ENCODE results near the gene PDE4C. TPM values are rescaled to one million over a fixed set of nuclear protein-coding genes. Genes with fewer than 3 reads are reported as not detected.

The PDE4C gene
- polyA plus RNA-seq, 6 donors from 2014 or later, result not detected

- Mint-ChIP-seq H3K4me3 (peak overlapping the region in 2 of 8 donors; percentile 47 to 58), H3K9me3 (no peaks in the 10 kb centered on the region), H3K4me1 (peaks cover 28 to 32% (median 31%) of the 10 kb centered on the region in 3 donors), H3K27ac (peak overlapping the region in 3 of 6 donors; percentile 12 to 56 (median 17)), H3K27me3 (no peaks in the 10 kb centered on the region), H3K36me3 (peaks cover 0 to 11% of the 10 kb centered on the region in 2 donors)
- no peak for DNase-seq
- no peak for ATAC-seq (ENCODE audit: low read depth in 2 of 2)
Observed at GRCh38 chr19:18198374-18198773, 27.9 kb downstream of the PDE4C start.

- Mint-ChIP-seq H3K4me1 (peaks cover 26 to 30% (median 28%) of the 10 kb centered on the region in 3 donors), H3K9me3 (no peaks in the 10 kb centered on the region), H3K27me3 (no peaks in the 10 kb centered on the region), H3K27ac (peak overlapping the region in 2 of 6 donors; percentile 56 to 88), H3K36me3 (peaks cover 0 to 11% of the 10 kb centered on the region in 2 donors), H3K4me3 (peak overlapping the region in 2 of 8 donors; percentile 47 to 58)
- ATAC-seq (ENCODE audit: low read depth in 2 of 2) (no peak), DNase-seq (no peak)
Observed at GRCh38 chr19:18197941-18198340, 28.3 kb downstream of the PDE4C start.

GRCh38 chr19:18197306-18197705, 28.9 kb downstream of the PDE4C start:
- Mint-ChIP-seq H3K27me3 (no peaks in the 10 kb centered on the region), H3K27ac (no peak overlapping the region), H3K4me3 (peak overlapping the region in 1 of 8 donors; percentile 77), H3K4me1 (peaks cover 26 to 30% (median 27%) of the 10 kb centered on the region in 3 donors), H3K36me3 (peaks cover 0 to 11% of the 10 kb centered on the region in 2 donors), H3K9me3 (no peaks in the 10 kb centered on the region)
- DNase-seq (no peak), ATAC-seq (ENCODE audit: low read depth in 2 of 2) (no peak)

GRCh38 chr19:18196511-18196845, 29.8 kb downstream of the PDE4C start:
- Mint-ChIP-seq H3K27me3 (no peaks in the 10 kb centered on the region), H3K4me1 (peaks cover 26 to 35% (median 29%) of the 10 kb centered on the region in 3 donors), H3K27ac (peak overlapping the region in 4 of 6 donors; percentile 53 to 79 (median 70)), H3K4me3 (peak overlapping the region in 3 of 8 donors; percentile 37 to 80 (median 65)), H3K9me3 (no peaks in the 10 kb centered on the region), H3K36me3 (peaks cover 0 to 11% of the 10 kb centered on the region in 2 donors)
- ATAC-seq (ENCODE audit: low read depth in 2 of 2) (no peak), DNase-seq (no peak)

GRCh38 chr19:18194554-18195238, 31.5 kb downstream of the PDE4C start:
- H3K9me3 Mint-ChIP-seq, result no peaks in the 10 kb centered on the region
- DNase-seq (no peak), ATAC-seq (ENCODE audit: low read depth in 2 of 2) (no peak)
- peak overlapping the region; percentile 85 to 97 (median 90) for H3K4me3 Mint-ChIP-seq
- peak overlapping the region; percentile 28 to 88 (median 78) for H3K27ac Mint-ChIP-seq
- peaks cover 0 to 11% of the 10 kb centered on the region in 2 donors for H3K36me3 Mint-ChIP-seq
- no peaks in the 10 kb centered on the region for H3K27me3 Mint-ChIP-seq
- H3K4me1 Mint-ChIP-seq, result peaks cover 25 to 43% (median 29%) of the 10 kb centered on the region in 3 donors

GRCh38 chr19:18194181-18194530, 32.1 kb downstream of the PDE4C start:
- H3K9me3 Mint-ChIP-seq, result no peaks in the 10 kb centered on the region
- peaks cover 0 to 11% of the 10 kb centered on the region in 2 donors for H3K36me3 Mint-ChIP-seq
- H3K4me1 Mint-ChIP-seq, result peaks cover 25 to 45% (median 29%) of the 10 kb centered on the region in 3 donors
- no peaks in the 10 kb centered on the region for H3K27me3 Mint-ChIP-seq
- H3K27ac Mint-ChIP-seq, result peak overlapping the region in 4 of 6 donors; percentile 78 to 88 (median 82)
- H3K4me3 Mint-ChIP-seq, result peak overlapping the region; percentile 85 to 97 (median 90)
- DNase-seq (no peak), ATAC-seq (ENCODE audit: low read depth in 2 of 2) (no peak)

GRCh38 chr19:18193388-18194180, 32.7 kb downstream of the PDE4C start:
- DNase-seq (no peak), ATAC-seq (ENCODE audit: low read depth in 2 of 2) (no peak)
- H3K27ac Mint-ChIP-seq, result peak overlapping the region; percentile 70 to 99 (median 98)
- peak overlapping the region; percentile 85 to 97 (median 90) for H3K4me3 Mint-ChIP-seq
- H3K36me3 Mint-ChIP-seq, result peaks cover 0 to 8% of the 10 kb centered on the region in 2 donors
- H3K9me3 Mint-ChIP-seq, result no peaks in the 10 kb centered on the region
- H3K4me1 Mint-ChIP-seq, result peaks cover 25 to 48% (median 29%) of the 10 kb centered on the region in 3 donors
- H3K27me3 Mint-ChIP-seq, result no peaks in the 10 kb centered on the region

- DNase-seq (peak; percentile 99), ATAC-seq (ENCODE audit: low read depth in 2 of 2) (peak; percentile 80 to 81)
- peaks cover 0 to under 1% of the 10 kb centered on the region in 2 donors for H3K36me3 Mint-ChIP-seq
- peak within 1 kb of the TSS; percentile 89 to 99 (median 98) for H3K27ac Mint-ChIP-seq
- H3K27me3 Mint-ChIP-seq, result no peaks in the 10 kb centered on the region
- H3K4me1 Mint-ChIP-seq, result peaks cover 25 to 47% (median 25%) of the 10 kb centered on the region in 3 donors
- H3K4me3 Mint-ChIP-seq, result peak within 1 kb of the TSS; percentile 85 to 97 (median 90)
- no peaks in the 10 kb centered on the region for H3K9me3 Mint-ChIP-seq
Observed at GRCh38 chr19:18192673-18193387, 33.4 kb downstream of the PDE4C start, which contains the start of gene MPV17L2. MPV17L2 (plus strand) TSS chr19:18193218; CDS start chr19:18193282, 64 bp downstream.

GRCh38 chr19:18191640-18192062, 34.6 kb downstream of the PDE4C start:
- H3K27ac Mint-ChIP-seq, result peak overlapping the region; percentile 89 to 99 (median 98)
- ATAC-seq (ENCODE audit: low read depth in 2 of 2), result no peak

GRCh38 chr19:18190278-18190677, 36.0 kb downstream of the PDE4C start:
- ATAC-seq (ENCODE audit: low read depth in 2 of 2) (no peak), DNase-seq (no peak)
- peaks cover 25 to 56% (median 29%) of the 10 kb centered on the region in 3 donors for H3K4me1 Mint-ChIP-seq
- H3K36me3 Mint-ChIP-seq, result no peaks in the 10 kb centered on the region
- H3K4me3 Mint-ChIP-seq, result peak overlapping the region in 1 of 8 donors; percentile 65
- H3K27ac Mint-ChIP-seq, result peak overlapping the region in 1 of 6 donors; percentile 9
- H3K27me3 Mint-ChIP-seq, result no peaks in the 10 kb centered on the region
- H3K9me3 Mint-ChIP-seq, result no peaks in the 10 kb centered on the region

More at GRCh38 chr19:18191640-18192062, 34.6 kb downstream of the PDE4C start:
- no peak for DNase-seq
- H3K4me3 Mint-ChIP-seq, result peak overlapping the region; percentile 85 to 97 (median 90)
- H3K27me3 Mint-ChIP-seq, result no peaks in the 10 kb centered on the region
- no peaks in the 10 kb centered on the region for H3K9me3 Mint-ChIP-seq
- H3K4me1 Mint-ChIP-seq, result peaks cover 25 to 50% (median 25%) of the 10 kb centered on the region in 3 donors
- no peaks in the 10 kb centered on the region for H3K36me3 Mint-ChIP-seq

- ATAC-seq (ENCODE audit: low read depth in 2 of 2) (no peak), DNase-seq (no peak)
- Mint-ChIP-seq H3K27me3 (no peaks in the 10 kb centered on the region), H3K36me3 (no peaks in the 10 kb centered on the region), H3K4me1 (peaks cover 4 to 48% (median 14%) of the 10 kb centered on the region in 3 donors), H3K9me3 (no peaks in the 10 kb centered on the region), H3K27ac (peak overlapping the region in 3 of 6 donors; percentile 40 to 73 (median 59)), H3K4me3 (peak overlapping the region in 1 of 8 donors; percentile 64)
Observed at GRCh38 chr19:18185538-18185937, 40.7 kb downstream of the PDE4C start.

GRCh38 chr19:18183529-18183928, 42.7 kb downstream of the PDE4C start:
- Mint-ChIP-seq H3K36me3 (no peaks in the 10 kb centered on the region), H3K27ac (peak overlapping the region in 1 of 6 donors; percentile 92), H3K4me3 (no peak overlapping the region), H3K27me3 (no peaks in the 10 kb centered on the region), H3K9me3 (no peaks in the 10 kb centered on the region), H3K4me1 (peaks cover 11 to 56% (median 19%) of the 10 kb centered on the region in 3 donors)
- DNase-seq (no peak), ATAC-seq (ENCODE audit: low read depth in 2 of 2) (no peak)

- peak overlapping the region in 7 of 8 donors; percentile 4 to 83 (median 47) for H3K4me3 Mint-ChIP-seq
- peak overlapping the region in 5 of 6 donors; percentile 10 to 94 (median 54) for H3K27ac Mint-ChIP-seq
- DNase-seq (no peak), ATAC-seq (ENCODE audit: low read depth in 2 of 2) (no peak)
- no peaks in the 10 kb centered on the region for H3K9me3 Mint-ChIP-seq
- no peaks in the 10 kb centered on the region for H3K27me3 Mint-ChIP-seq
- H3K4me1 Mint-ChIP-seq, result peaks cover 26 to 74% (median 47%) of the 10 kb centered on the region in 3 donors
- peaks cover 4 to 16% of the 10 kb centered on the region in 2 donors for H3K36me3 Mint-ChIP-seq
Observed at GRCh38 chr19:18179957-18180356, 46.3 kb downstream of the PDE4C start.
